MM.1S (cell line): Measurements from ENCODE around the gene CUTA.

Experiments
- EZH2 ChIP-seq: fragments of 300-600 bp; sonication (generic); optimal IDR thresholded peaks from 2 replicates; pipeline ENCODE3; 2017; ENCODE audit warnings: low read depth, mild to moderate bottlenecking, antibody characterized with exemption, low read length, mixed read lengths
- EZH2phosphoT487 ChIP-seq: fragments of 300-600 bp; sonication (generic); IDR thresholded peaks from 2 replicates; pipeline ENCODE4 v1.6.1; 2018; ENCODE audit warnings: antibody characterized with exemption, low read length
- TF ChIP-seq, protein P1 (sequence below): fragments of 300-600 bp; sonication (generic); IDR thresholded peaks from 2 replicates; pipeline ENCODE4 v1.5.1; 2016; ENCODE audit warnings: antibody characterized with exemption, low read length, mixed read lengths

DNA sequence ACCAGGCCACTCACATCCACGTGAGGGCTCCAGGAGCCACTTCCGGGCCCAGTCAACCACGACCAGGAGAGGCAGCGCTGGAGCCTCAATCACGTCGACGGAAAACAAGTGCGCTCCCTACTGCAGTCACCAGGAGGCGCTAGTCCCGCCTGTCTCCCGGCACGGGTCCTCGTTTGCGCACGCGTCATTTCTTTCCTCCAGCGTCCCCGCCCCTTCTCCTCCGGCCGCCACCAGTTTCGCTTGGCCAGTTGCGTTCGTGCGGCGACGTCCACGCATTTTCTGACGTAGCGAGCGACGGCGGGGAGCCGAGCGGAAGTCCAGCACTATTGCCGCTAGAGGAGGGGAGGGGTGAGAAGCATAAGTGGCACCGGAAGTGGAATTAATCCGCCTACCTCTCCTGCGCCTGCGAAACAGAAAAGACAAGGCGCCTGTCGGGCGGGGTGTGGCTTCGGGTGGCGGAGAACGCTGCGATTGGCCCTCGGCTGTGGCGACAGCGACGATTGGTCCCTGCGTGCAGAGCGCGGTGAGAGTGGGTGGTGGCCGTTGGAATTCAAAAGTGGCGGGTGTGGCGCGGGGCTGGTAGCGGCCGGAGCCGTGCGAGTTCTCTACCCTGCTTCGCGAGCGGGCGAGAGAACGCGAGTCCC, 26.5 kb downstream of the CUTA start, which contains the start of gene KIFC1:
- TF ChIP-seq, protein P1, sequence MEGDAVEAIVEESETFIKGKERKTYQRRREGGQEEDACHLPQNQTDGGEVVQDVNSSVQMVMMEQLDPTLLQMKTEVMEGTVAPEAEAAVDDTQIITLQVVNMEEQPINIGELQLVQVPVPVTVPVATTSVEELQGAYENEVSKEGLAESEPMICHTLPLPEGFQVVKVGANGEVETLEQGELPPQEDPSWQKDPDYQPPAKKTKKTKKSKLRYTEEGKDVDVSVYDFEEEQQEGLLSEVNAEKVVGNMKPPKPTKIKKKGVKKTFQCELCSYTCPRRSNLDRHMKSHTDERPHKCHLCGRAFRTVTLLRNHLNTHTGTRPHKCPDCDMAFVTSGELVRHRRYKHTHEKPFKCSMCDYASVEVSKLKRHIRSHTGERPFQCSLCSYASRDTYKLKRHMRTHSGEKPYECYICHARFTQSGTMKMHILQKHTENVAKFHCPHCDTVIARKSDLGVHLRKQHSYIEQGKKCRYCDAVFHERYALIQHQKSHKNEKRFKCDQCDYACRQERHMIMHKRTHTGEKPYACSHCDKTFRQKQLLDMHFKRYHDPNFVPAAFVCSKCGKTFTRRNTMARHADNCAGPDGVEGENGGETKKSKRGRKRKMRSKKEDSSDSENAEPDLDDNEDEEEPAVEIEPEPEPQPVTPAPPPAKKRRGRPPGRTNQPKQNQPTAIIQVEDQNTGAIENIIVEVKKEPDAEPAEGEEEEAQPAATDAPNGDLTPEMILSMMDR, result peak; percentile 94
- TF ChIP-seq EZH2, result no peak
- no peak for TF ChIP-seq EZH2phosphoT487
